Measurements from ENCODE around the gene TMIGD2.
"Not testable (repeated sequence)": the region's sequence is repeated elsewhere in the genome, so short reads cannot be mapped to it uniquely, and the experiment has no call there.

The TMIGD2 gene

DNA sequence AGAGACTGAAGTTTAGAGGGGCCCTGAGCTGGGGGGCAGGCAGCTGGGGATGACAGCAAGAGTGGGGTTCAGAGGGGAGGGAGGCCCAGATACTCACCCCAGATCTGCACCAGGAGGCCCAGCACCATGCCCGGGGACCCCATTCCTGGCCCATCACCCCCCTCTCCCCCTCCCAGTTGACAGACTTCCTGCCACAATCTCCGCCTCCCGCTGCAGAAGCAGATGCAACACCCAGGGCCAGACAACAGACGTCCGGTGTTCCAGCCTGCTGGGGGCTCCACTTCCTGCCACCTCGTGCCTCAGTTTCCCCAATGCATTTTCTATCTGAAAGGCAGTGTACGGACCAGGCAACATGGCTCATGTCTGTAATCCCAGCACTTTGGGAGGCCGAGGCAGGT lies at the start of gene TMIGD2:
Gene TMIGD2 (minus strand): TSS at position 147 of the 398 bp plus-strand sequence. CDS start 4 bp downstream, at position 143.
- no peak within 1 kb of the TSS for H3K4me3 ChIP-seq (ENCODE audit: low read length)
- no peak for DNase-seq (ENCODE audit: low read depth)
- TF ChIP-seq CTCF (IDR thresholded peaks at IDR 0.05; ENCODE audit: insufficient read depth, low read depth, low read length, missing control alignments): no peak

DNA sequence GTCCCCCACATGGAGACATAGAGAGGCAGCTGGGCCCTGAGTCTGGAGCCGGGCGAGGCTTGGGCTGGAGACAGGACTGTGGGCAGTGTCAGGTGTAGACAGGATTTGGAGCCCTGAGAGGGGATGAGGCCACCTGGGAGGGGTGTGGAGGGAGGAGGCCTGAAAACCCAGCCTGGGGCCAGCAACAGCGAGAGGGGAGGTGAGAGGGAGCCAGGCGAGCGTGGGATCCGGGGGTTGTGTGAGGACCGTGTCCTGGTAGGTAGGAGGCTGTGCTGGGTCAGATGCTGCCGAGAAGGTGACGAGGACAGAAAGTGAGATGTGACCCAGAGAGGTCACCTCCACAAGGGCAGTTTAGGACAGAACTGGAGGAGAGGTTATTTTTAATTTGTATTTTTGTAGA lies 48.5 kb upstream of the TMIGD2 start:
- no peak for TF ChIP-seq CTCF (IDR thresholded peaks at IDR 0.05; ENCODE audit: insufficient read depth, low read depth, low read length, missing control alignments)
- H3K4me3 ChIP-seq (ENCODE audit: low read length): no peak overlapping the region
- no peak for DNase-seq (ENCODE audit: low read depth)

- DNase-seq (ENCODE audit: low read depth): no peak
- no peak overlapping the region for H3K4me3 ChIP-seq (ENCODE audit: low read length)
- no peak for TF ChIP-seq CTCF (IDR thresholded peaks at IDR 0.05; ENCODE audit: insufficient read depth, low read depth, low read length, missing control alignments)
Measured at GRCh38 chr19:4350111-4350510, 47.9 kb upstream of the TMIGD2 start.

DNA sequence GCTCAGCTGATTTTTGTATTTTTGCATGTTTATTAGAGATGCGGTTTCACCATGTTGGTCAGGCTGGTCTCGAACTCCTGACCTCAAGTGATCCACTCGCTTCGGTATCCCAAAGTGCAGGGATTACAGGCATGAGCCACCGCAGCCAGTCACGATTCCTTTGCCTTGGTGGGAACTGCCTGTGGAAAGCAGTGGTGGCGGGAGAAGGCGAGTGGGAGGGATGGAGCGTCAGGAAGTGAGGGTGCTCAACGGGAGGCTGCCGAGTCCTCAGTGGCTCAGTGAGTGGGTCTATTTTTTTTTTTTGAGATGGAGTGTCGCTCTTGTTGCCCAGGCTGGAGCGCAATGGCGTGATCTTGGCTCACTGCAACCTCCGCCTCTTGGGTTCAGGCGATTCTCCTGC lies 47.0 kb upstream of the TMIGD2 start:
- DNase-seq (ENCODE audit: low read depth); H3K4me3 ChIP-seq (ENCODE audit: low read length): not testable (repeated sequence)

DNA sequence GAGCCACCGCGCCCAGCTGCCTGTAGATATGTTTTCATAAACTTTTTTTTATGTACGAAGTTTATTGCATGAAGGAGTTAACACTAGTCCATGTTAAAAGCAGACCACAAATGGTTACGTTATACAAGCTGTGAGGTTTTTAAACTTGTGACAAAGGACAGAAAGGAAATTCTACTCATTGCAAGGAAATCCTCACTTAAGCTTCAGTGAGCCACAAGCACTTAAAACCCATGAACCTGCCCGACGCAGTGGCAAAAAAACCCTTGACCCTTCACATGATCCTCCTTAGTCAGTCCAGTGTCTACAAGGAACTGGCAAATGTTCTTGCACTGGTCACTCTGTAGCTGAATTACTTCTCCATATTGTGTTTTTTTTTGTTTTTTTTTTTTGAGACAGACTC lies 45.3 kb upstream of the TMIGD2 start:
- no peak overlapping the region for H3K4me3 ChIP-seq (ENCODE audit: low read length)
- TF ChIP-seq CTCF (IDR thresholded peaks at IDR 0.05; ENCODE audit: insufficient read depth, low read depth, low read length, missing control alignments): no peak
- no peak for DNase-seq (ENCODE audit: low read depth)

DNA sequence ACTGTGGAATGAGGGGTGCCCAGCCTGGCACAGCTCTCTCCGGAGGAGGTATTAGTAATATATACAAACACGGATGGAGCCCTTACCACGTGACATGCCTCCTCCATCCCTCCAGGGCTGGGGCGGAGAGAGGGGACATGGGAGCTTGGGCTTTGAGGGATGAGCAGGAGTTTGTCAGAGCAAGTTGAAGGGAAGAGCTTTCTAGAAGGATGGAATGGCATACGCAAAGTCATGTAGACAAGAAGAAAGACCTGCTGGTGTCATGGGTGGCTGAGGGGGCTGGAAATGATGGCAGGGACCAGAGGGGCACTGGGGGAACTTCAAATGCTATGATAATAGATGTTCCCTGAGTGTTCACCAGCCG lies 43.8 kb upstream of the TMIGD2 start:
- no peak for TF ChIP-seq CTCF (IDR thresholded peaks at IDR 0.05; ENCODE audit: insufficient read depth, low read depth, low read length, missing control alignments)
- no peak for DNase-seq (ENCODE audit: low read depth)

GRCh38 chr19:4345342-4346019 lies 43.3 kb upstream of the TMIGD2 start:
- no peak for TF ChIP-seq CTCF (IDR thresholded peaks at IDR 0.05; ENCODE audit: insufficient read depth, low read depth, low read length, missing control alignments)
- H3K4me3 ChIP-seq (ENCODE audit: low read length): no peak overlapping the region
- no peak for DNase-seq (ENCODE audit: low read depth)

More for the DNA sequence above, 43.8 kb upstream of the TMIGD2 start:
- no peak overlapping the region for H3K4me3 ChIP-seq (ENCODE audit: low read length)
